GM19240 (cell line): Measurements from ENCODE around the gene PRTN3.

Experiments
- DNase-seq: peaks from one replicate; pipeline ENCODE4 v3.0.0; 2011; ENCODE audit warnings: low spot score; ENCODE audit not compliant: insufficient read length

The PRTN3 gene

GRCh38 chr19:803099-803561 lies 37.7 kb upstream of the PRTN3 start:
- no peak for DNase-seq

- no peak for DNase-seq
These were observed 36.9 kb upstream of the PRTN3 start for GRCh38 chr19:803686-804418.

DNA sequence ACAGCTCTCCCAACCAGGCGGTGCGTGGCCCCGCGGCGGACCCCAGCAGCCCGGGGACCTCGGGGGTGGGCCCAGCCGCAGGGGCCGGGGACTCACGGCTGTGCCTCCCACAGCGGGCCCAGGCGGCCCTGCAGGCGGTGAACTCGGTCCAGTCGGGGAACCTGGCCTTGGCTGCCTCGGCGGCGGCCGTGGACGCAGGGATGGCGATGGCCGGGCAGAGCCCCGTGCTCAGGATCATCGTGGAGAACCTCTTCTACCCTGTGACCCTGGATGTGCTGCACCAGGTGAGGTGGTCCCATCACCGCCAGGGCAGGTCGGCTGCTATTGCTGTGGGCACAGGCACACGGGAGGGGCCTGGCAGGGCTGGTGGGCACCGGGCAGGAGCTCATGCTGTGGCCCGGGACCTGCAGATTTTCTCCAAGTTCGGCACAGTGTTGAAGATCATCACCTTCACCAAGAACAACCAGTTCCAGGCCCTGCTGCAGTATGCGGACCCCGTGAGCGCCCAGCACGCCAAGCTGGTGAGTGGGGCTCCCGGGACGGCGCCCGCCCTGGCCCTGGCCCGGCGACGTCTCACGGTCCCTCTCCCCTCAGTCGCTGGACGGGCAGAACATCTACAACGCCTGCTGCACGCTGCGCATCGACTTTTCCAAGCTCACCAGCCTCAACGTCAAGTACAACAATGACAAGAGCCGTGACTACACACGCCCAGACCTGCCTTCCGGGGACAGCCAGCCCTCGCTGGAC lies 36.2 kb upstream of the PRTN3 start:
- DNase-seq, result no peak

- no peak for DNase-seq
These were observed 35.6 kb upstream of the PRTN3 start for GRCh38 chr19:805166-805551.

DNA sequence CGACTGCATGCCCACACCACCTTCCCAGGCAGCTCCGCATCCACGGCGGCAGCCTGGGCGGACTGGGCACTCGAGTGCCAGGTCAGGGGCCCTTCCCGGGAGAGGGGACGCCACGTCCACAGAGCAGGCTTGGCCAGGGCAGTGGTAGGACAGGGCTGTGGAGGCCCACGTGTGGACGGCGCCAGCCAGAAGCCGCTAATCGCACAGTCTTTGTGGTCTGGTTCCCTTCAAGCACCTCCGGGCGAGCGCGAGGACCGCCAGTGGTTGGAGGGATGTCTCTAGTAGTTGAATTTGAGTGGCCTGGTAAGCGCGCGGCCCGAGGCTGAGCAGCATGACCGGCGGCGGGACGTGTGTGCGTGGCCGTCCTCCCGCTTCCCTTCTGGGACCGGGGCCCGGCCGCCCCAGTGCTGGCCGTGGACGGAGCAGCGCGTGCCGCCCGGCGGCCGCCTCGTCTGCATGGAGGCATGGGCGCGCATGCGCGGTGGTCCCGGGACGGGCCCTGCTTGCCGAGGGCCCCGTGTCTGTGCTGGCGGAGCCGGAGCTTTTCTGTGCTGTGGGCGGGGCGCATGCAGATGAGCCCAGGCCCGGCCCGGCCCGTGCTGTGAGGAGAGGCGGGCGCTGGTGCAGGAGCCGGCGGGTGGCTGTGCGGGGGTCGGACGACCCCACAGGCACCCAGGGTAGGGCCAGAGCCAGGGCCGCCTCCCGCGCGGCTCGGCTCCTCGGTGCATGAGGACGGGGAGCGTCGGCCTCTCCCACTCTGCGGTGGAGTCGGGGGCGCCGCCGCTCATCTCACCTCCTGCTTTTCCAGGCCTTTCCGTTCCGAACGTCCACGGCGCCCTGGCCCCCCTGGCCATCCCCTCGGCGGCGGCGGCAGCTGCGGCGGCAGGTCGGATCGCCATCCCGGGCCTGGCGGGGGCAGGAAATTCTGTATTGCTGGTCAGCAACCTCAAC lies 34.9 kb upstream of the PRTN3 start:
- DNase-seq, result no peak

DNA sequence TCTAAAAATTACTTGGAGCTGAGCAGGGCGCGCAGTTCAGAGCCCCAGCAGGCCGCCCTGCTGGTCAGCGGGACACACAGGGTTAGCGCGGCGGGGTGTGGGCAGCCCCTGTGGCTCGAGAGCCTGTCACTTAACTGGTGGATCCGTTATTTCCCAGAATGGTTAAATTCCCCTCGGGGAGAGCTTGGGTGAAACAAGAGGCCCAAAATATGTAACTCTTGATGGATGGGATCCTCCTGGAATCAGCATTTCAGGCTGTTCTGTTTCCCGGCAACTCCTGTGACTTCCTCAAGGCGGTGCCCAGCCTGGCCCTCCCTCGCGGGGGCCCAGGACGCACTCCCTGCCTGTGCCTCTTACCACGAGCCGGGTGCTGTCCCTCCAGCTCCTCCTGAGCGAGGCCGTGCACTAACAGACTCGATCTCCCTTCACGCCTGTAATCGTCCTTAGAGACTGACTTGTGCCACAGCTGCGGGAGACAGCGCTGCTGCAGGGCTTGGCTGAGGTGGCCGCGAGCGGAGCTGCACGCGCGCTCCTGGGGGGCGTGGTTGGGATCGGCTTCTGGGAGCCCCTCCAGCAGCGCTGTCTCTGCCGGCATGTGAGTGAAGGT lies 33.9 kb upstream of the PRTN3 start:
- no peak for DNase-seq

- no peak for DNase-seq
These were observed 33.0 kb upstream of the PRTN3 start for GRCh38 chr19:807627-808422.

DNA sequence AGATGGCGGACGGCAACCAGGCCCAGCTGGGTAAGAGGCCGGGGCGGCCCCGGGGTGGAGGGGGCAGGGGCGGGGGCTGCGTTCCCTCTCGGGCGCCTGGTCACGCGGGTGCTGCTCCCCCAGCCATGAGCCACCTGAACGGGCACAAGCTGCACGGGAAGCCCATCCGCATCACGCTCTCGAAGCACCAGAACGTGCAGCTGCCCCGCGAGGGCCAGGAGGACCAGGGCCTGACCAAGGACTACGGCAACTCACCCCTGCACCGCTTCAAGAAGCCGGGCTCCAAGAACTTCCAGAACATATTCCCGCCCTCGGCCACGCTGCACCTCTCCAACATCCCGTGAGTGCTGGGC lies 32.4 kb upstream of the PRTN3 start:
- DNase-seq, result no peak

DNA sequence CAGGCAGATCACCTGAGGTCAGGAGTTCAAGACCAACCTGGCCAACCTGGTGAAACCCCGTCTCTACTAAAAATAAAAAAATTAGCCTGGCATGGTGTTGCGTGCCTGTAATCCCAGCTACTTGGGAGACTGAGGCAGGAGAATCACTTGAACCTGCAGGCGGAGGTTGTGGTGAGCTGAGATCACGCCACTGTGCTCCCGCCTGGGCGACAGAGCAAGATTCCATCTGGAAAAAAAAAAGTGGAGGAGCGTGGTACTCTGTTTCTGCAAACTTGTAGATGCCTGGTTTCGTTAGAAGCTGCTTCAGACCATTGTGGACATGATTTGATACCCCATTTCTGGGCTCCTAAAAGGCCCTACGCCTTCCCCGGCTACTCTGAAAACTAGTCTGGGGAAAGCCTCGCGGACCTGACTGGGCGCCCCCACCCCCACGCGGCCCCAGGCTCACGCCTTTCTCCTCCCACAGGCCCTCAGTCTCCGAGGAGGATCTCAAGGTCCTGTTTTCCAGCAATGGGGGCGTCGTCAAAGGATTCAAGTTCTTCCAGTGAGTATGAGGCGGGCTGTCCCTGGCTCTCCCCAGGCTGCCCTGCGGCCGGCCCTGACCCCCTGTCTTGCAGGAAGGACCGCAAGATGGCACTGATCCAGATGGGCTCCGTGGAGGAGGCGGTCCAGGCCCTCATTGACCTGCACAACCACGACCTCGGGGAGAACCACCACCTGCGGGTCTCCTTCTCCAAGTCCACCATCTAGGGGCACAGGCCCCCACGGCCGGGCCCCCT lies 30.5 kb upstream of the PRTN3 start:
- no peak for DNase-seq

DNA sequence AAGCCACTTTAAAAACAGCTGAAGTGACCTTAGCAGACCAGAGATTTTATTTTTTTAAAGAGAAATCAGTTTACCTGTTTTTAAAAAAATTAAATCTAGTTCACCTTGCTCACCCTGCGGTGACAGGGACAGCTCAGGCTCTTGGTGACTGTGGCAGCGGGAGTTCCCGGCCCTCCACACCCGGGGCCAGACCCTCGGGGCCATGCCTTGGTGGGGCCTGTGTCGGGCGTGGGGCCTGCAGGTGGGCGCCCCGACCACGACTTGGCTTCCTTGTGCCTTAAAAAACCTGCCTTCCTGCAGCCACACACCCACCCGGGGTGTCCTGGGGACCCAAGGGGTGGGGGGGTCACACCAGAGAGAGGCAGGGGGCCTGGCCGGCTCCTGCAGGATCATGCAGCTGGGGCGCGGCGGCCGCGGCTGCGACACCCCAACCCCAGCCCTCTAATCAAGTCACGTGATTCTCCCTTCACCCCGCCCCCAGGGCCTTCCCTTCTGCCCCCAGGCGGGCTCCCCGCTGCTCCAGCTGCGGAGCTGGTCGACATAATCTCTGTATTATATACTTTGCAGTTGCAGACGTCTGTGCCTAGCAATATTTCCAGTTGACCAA lies 29.8 kb upstream of the PRTN3 start:
- DNase-seq, result no peak

DNA sequence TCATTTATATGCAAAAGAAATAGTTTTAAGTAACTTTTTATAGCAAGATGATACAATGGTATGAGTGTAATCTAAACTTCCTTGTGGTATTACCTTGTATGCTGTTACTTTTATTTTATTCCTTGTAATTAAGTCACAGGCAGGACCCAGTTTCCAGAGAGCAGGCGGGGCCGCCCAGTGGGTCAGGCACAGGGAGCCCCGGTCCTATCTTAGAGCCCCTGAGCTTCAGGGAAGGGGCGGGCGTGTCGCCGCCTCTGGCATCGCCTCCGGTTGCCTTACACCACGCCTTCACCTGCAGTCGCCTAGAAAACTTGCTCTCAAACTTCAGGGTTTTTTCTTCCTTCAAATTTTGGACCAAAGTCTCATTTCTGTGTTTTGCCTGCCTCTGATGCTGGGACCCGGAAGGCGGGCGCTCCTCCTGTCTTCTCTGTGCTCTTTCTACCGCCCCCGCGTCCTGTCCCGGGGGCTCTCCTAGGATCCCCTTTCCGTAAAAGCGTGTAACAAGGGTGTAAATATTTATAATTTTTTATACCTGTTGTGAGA lies 29.2 kb upstream of the PRTN3 start:
- no peak for DNase-seq

DNA sequence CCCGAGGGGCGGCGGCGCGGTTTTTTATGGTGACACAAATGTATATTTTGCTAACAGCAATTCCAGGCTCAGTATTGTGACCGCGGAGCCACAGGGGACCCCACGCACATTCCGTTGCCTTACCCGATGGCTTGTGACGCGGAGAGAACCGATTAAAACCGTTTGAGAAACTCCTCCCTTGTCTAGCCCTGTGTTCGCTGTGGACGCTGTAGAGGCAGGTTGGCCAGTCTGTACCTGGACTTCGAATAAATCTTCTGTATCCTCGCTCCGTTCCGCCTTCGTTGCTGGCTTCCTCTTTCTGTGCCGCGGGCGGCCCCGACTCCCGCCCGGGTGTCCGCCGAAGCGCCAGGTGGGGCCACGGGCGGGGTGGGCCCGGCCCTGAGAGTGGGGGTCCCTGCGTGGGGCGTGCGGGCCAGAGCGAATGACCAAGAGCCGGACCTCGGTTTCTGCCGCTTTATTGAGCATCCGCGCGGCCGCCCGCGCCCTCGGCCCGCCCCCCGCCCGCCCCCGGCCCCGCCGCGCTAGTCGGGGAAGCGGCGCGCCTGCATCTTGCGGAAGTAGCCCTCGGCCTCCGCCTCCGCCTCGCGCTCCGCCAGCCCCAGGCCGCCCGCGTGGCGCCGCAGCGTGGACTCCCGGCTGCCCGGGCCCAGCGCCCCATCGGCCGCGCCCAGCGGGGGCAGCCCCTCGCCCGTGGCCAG lies 28.6 kb upstream of the PRTN3 start:
- DNase-seq, result no peak

GRCh38 chr19:812747-813218 lies 28.0 kb upstream of the PRTN3 start:
- DNase-seq, result no peak

DNA sequence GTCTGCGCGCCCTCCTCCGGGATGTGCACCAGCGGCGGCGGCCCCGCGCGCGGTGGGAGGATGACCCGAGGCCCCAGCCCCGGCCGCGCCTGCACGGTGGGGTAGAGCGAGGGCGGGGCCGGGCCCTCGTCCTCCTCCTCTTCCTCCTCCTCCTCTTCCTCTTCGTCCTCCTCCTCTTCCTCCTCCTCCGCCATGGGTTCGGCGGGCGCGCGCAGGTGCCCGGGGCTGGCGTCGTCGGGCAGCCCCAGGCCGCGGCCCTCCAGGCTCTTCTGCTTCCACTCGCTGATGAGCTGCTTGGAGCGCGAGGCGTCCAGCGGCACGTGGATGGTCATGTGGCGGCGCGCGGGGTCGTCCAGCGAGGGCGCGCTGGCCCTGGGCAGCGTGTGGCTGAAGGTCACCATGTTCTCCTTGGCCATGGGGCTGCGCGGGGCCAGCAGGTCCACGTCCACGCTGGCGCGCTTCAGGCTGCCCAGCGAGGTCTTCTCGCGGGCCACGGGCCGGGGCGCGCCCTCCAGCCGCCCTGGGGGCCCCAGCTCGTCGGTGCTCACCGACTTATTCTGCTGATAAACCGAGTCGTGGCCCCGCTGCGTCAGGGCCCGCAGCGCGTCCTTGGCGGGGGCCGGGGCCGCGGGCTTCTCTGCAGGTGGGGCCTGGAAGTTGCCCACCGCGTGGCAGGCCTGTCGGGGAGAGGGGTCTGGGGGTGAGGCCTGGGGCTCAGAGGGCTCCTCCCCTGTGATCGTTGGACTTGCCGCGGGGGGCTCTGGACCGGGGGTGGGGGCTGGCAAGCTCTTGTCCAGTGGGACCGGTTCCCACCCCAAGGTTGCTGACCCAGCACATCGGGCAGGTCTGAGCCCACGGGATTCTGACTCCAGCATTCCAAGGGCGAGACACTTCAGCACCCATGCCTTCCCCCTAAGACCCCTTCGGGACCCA lies 27.3 kb upstream of the PRTN3 start:
- no peak for DNase-seq

DNA sequence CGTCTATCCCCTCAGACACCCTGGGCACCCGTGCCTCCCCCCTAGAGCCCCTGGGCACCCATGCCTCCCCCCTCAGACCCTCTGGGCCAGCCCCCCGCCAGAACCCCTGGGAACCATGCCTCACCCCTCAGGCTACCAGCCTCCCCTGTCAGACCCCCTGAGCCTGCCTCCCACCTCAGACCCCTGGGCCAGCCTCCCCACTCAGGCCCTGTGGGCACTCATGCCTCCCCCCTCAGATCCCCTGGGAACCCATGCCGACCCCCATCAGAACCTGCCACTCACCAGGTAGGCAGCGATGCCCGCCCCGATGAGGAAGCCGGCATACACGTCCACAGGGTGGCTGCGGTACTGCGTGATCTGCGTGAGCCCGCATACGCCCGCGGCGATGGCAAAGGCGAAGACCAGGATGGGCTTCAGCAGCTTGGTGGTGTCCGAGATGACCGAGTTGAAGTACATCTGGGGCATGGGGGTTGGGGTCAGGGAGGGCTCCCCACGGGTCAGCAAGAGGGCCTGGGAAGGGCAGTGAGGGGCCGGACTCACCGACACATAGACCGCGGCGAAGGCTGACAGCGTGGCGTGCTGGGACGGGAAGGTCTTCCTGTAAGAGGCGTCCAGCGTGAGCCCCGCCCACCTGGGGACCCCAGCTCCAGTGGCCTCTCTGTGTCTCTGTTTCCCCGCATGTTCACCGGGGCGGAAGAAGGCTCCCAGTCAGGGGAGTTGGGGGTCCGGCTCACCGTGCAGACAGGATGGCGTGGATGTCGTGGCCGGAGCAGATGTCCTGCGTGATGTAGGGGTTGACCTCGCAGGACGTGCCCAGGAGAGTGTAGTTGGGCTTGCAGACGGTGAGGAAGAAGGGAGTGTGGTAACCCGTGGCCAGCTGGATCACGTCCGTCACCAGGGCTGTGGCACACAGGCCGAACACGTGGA lies 26.4 kb upstream of the PRTN3 start:
- no peak for DNase-seq

- DNase-seq, result no peak
These were observed 25.6 kb upstream of the PRTN3 start for GRCh38 chr19:815079-815774.
